Ramos (cell line): ENCODE data around the gene ZC3H13.

Source experiments
- in situ Hi-C: fragments of 300-500 bp; cut with MboI; formaldehyde crosslinking; loops from one replicate; pipeline ENCODE4 v1.14.3; 2022; ENCODE audit warnings: low sequenced_read_pairs; ENCODE audit not compliant: unreplicated experiment

ZC3H13 gene

GRCh38 chr13:45950386-45951000 lies 102.1 kb downstream of the ZC3H13 start:
- in situ Hi-C loops, result no loop called here

- in situ Hi-C loops, result no loop called here
These were observed 103.4 kb downstream of the ZC3H13 start for GRCh38 chr13:45949161-45949560.

GRCh38 chr13:45943965-45944364 lies 108.6 kb downstream of the ZC3H13 start:
- in situ Hi-C loops, result no loop called here

GRCh38 chr13:45943120-45943519 lies 109.4 kb downstream of the ZC3H13 start:
- in situ Hi-C loops, result no loop called here

GRCh38 chr13:45941261-45941660 lies 111.3 kb downstream of the ZC3H13 start:
- in situ Hi-C loops, result no loop called here

- in situ Hi-C loops, result no loop called here
These were observed 112.5 kb downstream of the ZC3H13 start for GRCh38 chr13:45940061-45940460.

- in situ Hi-C loops, result no loop called here
These were observed 115.9 kb downstream of the ZC3H13 start for GRCh38 chr13:45936621-45937020.

GRCh38 chr13:45934283-45934682 lies 118.3 kb downstream of the ZC3H13 start:
- in situ Hi-C loops, result no loop called here

GRCh38 chr13:45933203-45933908 lies 119.2 kb downstream of the ZC3H13 start:
- in situ Hi-C loops, result no loop called here

- in situ Hi-C loops, result no loop called here
These were observed 119.9 kb downstream of the ZC3H13 start for GRCh38 chr13:45932676-45933075.

- in situ Hi-C loops, result no loop called here
These were observed 120.4 kb downstream of the ZC3H13 start for GRCh38 chr13:45932172-45932571.

GRCh38 chr13:45931211-45931610 lies 121.3 kb downstream of the ZC3H13 start:
- in situ Hi-C loops, result no loop called here

GRCh38 chr13:45930177-45930576 lies 122.4 kb downstream of the ZC3H13 start:
- in situ Hi-C loops, result no loop called here

- in situ Hi-C loops, result no loop called here
These were observed 123.7 kb downstream of the ZC3H13 start for GRCh38 chr13:45928843-45929242.

GRCh38 chr13:45928176-45928575 lies 124.4 kb downstream of the ZC3H13 start:
- in situ Hi-C loops, result no loop called here

GRCh38 chr13:45926741-45927140 lies 125.8 kb downstream of the ZC3H13 start:
- in situ Hi-C loops, result no loop called here

- in situ Hi-C loops, result no loop called here
These were observed 127.4 kb downstream of the ZC3H13 start for GRCh38 chr13:45925151-45925550.

GRCh38 chr13:45921162-45921736 lies 131.3 kb downstream of the ZC3H13 start:
- in situ Hi-C loops, result no loop called here

- in situ Hi-C loops, result no loop called here
These were observed 133.9 kb downstream of the ZC3H13 start for GRCh38 chr13:45918597-45918996.

- in situ Hi-C loops, result no loop called here
These were observed 135.5 kb downstream of the ZC3H13 start for GRCh38 chr13:45917019-45917418.

GRCh38 chr13:45915686-45916439 lies 136.7 kb downstream of the ZC3H13 start:
- in situ Hi-C loops, result no loop called here
